AG09309 (cell line): ENCODE measurements around the gene ATP2B3.

Source experiments
- DNase-seq: peaks from one replicate; pipeline ENCODE4 v3.0.0-alpha.2; 2010; ENCODE audit warnings: low read depth
- H3K4me3 ChIP-seq: 2 replicates; pipeline ENCODE4 v1.5.1; 2011; ENCODE audit warnings: mild to moderate bottlenecking, low read depth, low read length, moderate library complexity; ENCODE audit not compliant: control insufficient read depth
- TF ChIP-seq, protein P1 (sequence below): IDR thresholded peaks from 2 replicates; pipeline ENCODE4 v1.5.1; 2011; ENCODE audit warnings: mild to moderate bottlenecking, low read depth, low read length, inconsistent platforms; ENCODE audit not compliant: insufficient read depth, control insufficient read depth; ENCODE audit errors: missing control alignments

Gene ATP2B3

DNA sequence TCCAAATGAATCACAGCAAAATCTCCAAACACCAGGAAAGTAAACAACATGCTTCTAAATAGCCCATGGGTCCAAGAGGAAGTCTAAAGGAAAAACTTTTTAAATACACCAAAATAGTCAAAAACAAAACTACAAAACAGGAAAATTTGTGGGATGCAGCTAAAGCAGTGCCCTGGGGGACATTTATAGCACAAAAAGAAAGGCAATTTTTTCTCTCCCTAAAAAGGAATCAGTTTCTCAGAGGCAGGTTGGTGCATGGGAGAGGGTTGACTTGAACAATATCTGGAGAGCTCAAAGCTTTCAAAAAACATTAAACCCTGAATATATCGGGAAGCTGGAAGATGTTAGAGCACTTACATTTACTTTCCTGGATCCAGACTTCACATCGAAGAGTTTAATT lies 113.9 kb downstream of the ATP2B3 start:
- H3K4me3 ChIP-seq: no peak overlapping the region

DNA sequence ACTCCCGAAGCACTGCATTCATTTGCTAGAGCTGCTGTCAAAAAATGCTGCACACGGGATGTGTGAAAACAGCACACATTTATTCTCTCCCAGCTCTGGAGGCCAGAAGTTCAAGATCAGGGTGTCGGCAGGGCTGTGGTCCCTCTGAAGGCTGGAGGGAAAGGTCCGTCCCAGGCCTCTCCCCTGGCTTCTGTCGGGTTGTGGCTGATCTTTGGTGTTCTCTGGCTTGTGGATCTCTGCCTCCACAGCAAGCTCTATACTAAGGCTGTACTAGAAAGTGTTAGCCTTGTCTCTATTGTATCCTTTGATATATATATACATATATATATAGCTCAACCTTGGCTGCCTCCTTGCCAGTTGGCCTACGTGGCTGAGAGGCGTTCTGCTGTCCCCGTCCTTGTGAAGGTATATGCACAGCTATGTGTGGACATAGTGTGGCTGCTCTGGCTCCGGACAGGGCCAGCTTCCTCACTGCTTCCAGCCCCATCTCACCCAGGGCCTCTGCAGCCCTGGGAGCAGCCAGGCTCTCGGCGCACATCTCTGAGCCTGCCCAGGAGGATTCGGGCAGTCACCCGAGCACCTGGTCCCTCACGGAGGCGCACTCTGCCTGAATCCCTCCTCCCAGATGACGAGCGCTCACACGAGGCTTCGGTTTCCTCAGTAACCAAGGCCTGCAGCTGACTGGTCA lies 114.6 kb downstream of the ATP2B3 start:
- H3K4me3 ChIP-seq: no peak overlapping the region
- no peak for DNase-seq
- TF ChIP-seq, protein P1, sequence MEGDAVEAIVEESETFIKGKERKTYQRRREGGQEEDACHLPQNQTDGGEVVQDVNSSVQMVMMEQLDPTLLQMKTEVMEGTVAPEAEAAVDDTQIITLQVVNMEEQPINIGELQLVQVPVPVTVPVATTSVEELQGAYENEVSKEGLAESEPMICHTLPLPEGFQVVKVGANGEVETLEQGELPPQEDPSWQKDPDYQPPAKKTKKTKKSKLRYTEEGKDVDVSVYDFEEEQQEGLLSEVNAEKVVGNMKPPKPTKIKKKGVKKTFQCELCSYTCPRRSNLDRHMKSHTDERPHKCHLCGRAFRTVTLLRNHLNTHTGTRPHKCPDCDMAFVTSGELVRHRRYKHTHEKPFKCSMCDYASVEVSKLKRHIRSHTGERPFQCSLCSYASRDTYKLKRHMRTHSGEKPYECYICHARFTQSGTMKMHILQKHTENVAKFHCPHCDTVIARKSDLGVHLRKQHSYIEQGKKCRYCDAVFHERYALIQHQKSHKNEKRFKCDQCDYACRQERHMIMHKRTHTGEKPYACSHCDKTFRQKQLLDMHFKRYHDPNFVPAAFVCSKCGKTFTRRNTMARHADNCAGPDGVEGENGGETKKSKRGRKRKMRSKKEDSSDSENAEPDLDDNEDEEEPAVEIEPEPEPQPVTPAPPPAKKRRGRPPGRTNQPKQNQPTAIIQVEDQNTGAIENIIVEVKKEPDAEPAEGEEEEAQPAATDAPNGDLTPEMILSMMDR: no peak

More for the DNA sequence above, 113.9 kb downstream of the ATP2B3 start:
- TF ChIP-seq, protein P1: no peak
- DNase-seq: no peak
